K562 (cell line): ENCODE measurements around the gene DENND1A. TPM values are rescaled to one million over a fixed set of nuclear protein-coding genes. Genes with fewer than 3 reads are reported as not detected.

Source experiments
- ARID3A ChIP-seq: IDR thresholded peaks from 2 replicates; pipeline ENCODE4 v1.6.1; 2012; ENCODE audit warnings: low read depth, low read length, improper control_type of control experiment, borderline replicate concordance
- CBX5 ChIP-seq: IDR thresholded peaks from 2 replicates; pipeline ENCODE4 v1.6.1; 2014; ENCODE audit warnings: low read depth, borderline replicate concordance
- CGGBP1 ChIP-seq: fragments of 250-450 bp; sonication (Bioruptor Pico); IDR thresholded peaks from 2 replicates; pipeline ENCODE4 v1.9.0; 2021; ENCODE audit warnings: mild to moderate bottlenecking
- CREB3 ChIP-seq: fragments of 450-650 bp; conservative IDR thresholded peaks from 2 replicates; pipeline ENCODE4 v1.6.1; 2016; ENCODE audit warnings: missing genetic modification characterization, low read depth, mild to moderate bottlenecking, missing compliant biosample characterization, moderate library complexity
- EP400 ChIP-seq: fragments of 450-650 bp; IDR thresholded peaks from 2 replicates; pipeline ENCODE4 v1.6.1; 2017; ENCODE audit warnings: antibody characterized with exemption, mild to moderate bottlenecking, moderate library complexity
- FUS ChIP-seq: fragments of 200-400 bp; formaldehyde crosslinking; optimal IDR thresholded peaks from 2 replicates; pipeline ENCODE3; 2017; ENCODE audit warnings: low read depth, low read length
- HMG20B ChIP-seq: fragments of 250-450 bp; sonication (Bioruptor Pico); IDR thresholded peaks from 2 replicates; pipeline ENCODE4 v1.5.0; 2021; ENCODE audit warnings: mild to moderate bottlenecking
- NFRKB ChIP-seq: fragments of 450-650 bp; IDR thresholded peaks from 2 replicates; pipeline ENCODE4 v1.6.1; 2016; ENCODE audit warnings: low read depth
- OTX1 ChIP-seq: fragments of 450-650 bp; formaldehyde crosslinking; IDR thresholded peaks from 2 replicates; pipeline ENCODE4 v1.4.0; 2022; ENCODE audit warnings: mild to moderate bottlenecking
- POLR2A ChIP-seq: fragments of 450-650 bp; conservative IDR thresholded peaks from 2 replicates; pipeline ENCODE4 v1.6.1; 2016
- PTBP1 ChIP-seq: fragments of 200-400 bp; formaldehyde crosslinking; IDR thresholded peaks from 2 replicates; pipeline ENCODE4 v1.6.1; 2017; ENCODE audit warnings: low read depth, low read length
- PYGO2 ChIP-seq: fragments of 450-650 bp; IDR thresholded peaks from 2 replicates; pipeline ENCODE4 v1.6.1; 2016; ENCODE audit warnings: mild to moderate bottlenecking, missing genetic modification characterization, moderate library complexity, missing compliant biosample characterization
- SIRT6 ChIP-seq: IDR thresholded peaks from one replicate; pipeline ENCODE4 v1.6.1; 2012; ENCODE audit warnings: low read depth, mild to moderate bottlenecking, control low read depth, inconsistent platforms, low read length, moderate library complexity
- SMARCB1 ChIP-seq: IDR thresholded peaks from 2 replicates; pipeline ENCODE4 v1.6.1; 2011; ENCODE audit warnings: improper control_type of control experiment, low read depth; ENCODE audit not compliant: insufficient read length
- SNRNP70 ChIP-seq: fragments of 200-400 bp; formaldehyde crosslinking; optimal IDR thresholded peaks from 2 replicates; pipeline ENCODE3; 2017; ENCODE audit warnings: low read depth, low read length
- SOX6 ChIP-seq: fragments of 450-650 bp; IDR thresholded peaks from 2 replicates; pipeline ENCODE4 v1.6.1; 2014; ENCODE audit warnings: mild to moderate bottlenecking
- TCF7 ChIP-seq: sonication (generic); IDR thresholded peaks from 2 replicates; pipeline ENCODE4 v1.6.1; 2016; ENCODE audit warnings: antibody characterized with exemption, borderline replicate concordance
- ZNF197 ChIP-seq: fragments of 200-800 bp; sonication (Bioruptor generic); IDR thresholded peaks from 2 replicates; pipeline ENCODE4 v1.6.1; 2016; ENCODE audit warnings: low read depth, missing genetic modification characterization, missing compliant biosample characterization
- ZZZ3 ChIP-seq: fragments of 450-650 bp; IDR thresholded peaks from 2 replicates; pipeline ENCODE4 v1.6.1; 2016; ENCODE audit warnings: antibody characterized with exemption, mild to moderate bottlenecking, moderate library complexity
- polyA plus RNA-seq, 8 experiments: library from polyadenylated mRNA; depleted of rRNA in 4 of 8; stranded (reverse) in 5 of 8; unstranded in 3 of 8; fragments of >200 nt; fragmentation: Nextera tagmentation in 2 of 8; fragmentation: Illumina TruSeq in 1 of 8; extraction: Ambion mirVana in 2 of 8; extraction: Trizol in 1 of 8; gene quantifications; 2 replicates each; pipeline versions ENCODE4 v1.2.1 to v1.2.3, GENCODE V29; 2011 to 2014; ENCODE audit warnings: inconsistent platforms in 1 of 8, missing spikeins in 1 of 8
- total RNA-seq, 7 experiments: library from RNA; depleted of rRNA in 6 of 7; stranded (reverse); fragments of >200 nt in 6 of 7; fragmentation: Illumina TruSeq in 2 of 7; extraction: Trizol in 2 of 7; gene quantifications; 2 replicates each; pipeline versions ENCODE4 v1.2.1 to v1.2.3, GENCODE V29; 2011 to 2021; ENCODE audit warnings: low replicate concordance in 1 of 7
- TF ChIP-seq, protein P1 (sequence below): fragments of 450-650 bp; IDR thresholded peaks from 2 replicates; pipeline ENCODE4 v1.6.1; 2016; ENCODE audit warnings: missing biosample characterization, missing genetic modification characterization
- TF ChIP-seq, protein P2 (sequence below), 3 experiments: fragments of 200-800 bp in 1 of 3; fragments of 250-450 bp in 1 of 3; fragments of 450-650 bp in 1 of 3; sonication (Bioruptor Pico) in 1 of 3; sonication (Bioruptor generic) in 1 of 3; formaldehyde crosslinking in 1 of 3; IDR thresholded peaks; 2 replicates each; pipeline versions ENCODE4 v1.6.1 to v1.8.0; 2016 to 2022; ENCODE audit warnings: mild to moderate bottlenecking in 2 of 3, missing genetic modification characterization in 2 of 3, missing compliant biosample characterization in 1 of 3, moderate library complexity in 1 of 3

DENND1A gene
- total and polyA plus RNA-seq, 9 of the 15 experiments (the other 6 are each of a cell fraction or from before 2014, with no cell fraction given) = 7.6 to 29.5 (median 15.7) TPM

GRCh38 chr9:123339666-123340510, 590.0 kb downstream of the DENND1A start (continued):
- TF ChIP-seq CREB3 (tag) = peak; percentile 51; the same call in 1 of the 2 replicates
- no peak for TF ChIP-seq HMG20B (CRISPR knock-in tag)
- TF ChIP-seq, protein P1, sequence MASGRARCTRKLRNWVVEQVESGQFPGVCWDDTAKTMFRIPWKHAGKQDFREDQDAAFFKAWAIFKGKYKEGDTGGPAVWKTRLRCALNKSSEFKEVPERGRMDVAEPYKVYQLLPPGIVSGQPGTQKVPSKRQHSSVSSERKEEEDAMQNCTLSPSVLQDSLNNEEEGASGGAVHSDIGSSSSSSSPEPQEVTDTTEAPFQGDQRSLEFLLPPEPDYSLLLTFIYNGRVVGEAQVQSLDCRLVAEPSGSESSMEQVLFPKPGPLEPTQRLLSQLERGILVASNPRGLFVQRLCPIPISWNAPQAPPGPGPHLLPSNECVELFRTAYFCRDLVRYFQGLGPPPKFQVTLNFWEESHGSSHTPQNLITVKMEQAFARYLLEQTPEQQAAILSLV (tag) = 0 out of 2 replicates have a peak, but pooled peaks have one; percentile 9
- no peak for TF ChIP-seq TCF7
- no peak for TF ChIP-seq ARID3A
- no peak; the same call in none of the 2 replicates for TF ChIP-seq POLR2A
- no peak for TF ChIP-seq ZNF197
- TF ChIP-seq OTX1 (CRISPR knock-in tag) = no peak
- TF ChIP-seq FUS = no peak
- TF ChIP-seq SNRNP70 = no peak
- no peak for TF ChIP-seq SOX6
- no peak for TF ChIP-seq CGGBP1 (CRISPR knock-in tag)
- TF ChIP-seq CBX5 = no peak
- no peak for TF ChIP-seq ZZZ3
- 0 out of 2 replicates have a peak, but pooled peaks have one; percentile 49 for TF ChIP-seq PYGO2 (tag)
- TF ChIP-seq SIRT6 = no peak
- TF ChIP-seq EP400 = no peak; the same call in 1 of the 2 replicates
- TF ChIP-seq SMARCB1 = no peak
- TF ChIP-seq, protein P2, sequence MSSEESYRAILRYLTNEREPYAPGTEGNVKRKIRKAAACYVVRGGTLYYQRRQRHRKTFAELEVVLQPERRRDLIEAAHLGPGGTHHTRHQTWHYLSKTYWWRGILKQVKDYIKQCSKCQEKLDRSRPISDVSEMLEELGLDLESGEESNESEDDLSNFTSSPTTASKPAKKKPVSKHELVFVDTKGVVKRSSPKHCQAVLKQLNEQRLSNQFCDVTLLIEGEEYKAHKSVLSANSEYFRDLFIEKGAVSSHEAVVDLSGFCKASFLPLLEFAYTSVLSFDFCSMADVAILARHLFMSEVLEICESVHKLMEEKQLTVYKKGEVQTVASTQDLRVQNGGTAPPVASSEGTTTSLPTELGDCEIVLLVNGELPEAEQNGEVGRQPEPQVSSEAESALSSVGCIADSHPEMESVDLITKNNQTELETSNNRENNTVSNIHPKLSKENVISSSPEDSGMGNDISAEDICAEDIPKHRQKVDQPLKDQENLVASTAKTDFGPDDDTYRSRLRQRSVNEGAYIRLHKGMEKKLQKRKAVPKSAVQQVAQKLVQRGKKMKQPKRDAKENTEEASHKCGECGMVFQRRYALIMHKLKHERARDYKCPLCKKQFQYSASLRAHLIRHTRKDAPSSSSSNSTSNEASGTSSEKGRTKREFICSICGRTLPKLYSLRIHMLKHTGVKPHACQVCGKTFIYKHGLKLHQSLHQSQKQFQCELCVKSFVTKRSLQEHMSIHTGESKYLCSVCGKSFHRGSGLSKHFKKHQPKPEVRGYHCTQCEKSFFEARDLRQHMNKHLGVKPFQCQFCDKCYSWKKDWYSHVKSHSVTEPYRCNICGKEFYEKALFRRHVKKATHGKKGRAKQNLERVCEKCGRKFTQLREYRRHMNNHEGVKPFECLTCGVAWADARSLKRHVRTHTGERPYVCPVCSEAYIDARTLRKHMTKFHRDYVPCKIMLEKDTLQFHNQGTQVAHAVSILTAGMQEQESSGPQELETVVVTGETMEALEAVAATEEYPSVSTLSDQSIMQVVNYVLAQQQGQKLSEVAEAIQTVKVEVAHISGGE (CRISPR knock-in tag; IDR thresholded peaks at IDR 0.05) = peak in 1 of 3 experiments; percentile 72; a peak in 2 of 6 replicates
- no peak for TF ChIP-seq PTBP1
- TF ChIP-seq NFRKB = 0 out of 2 replicates have a peak, but pooled peaks have one; percentile 28
